ENCODE data around the gene P2RY11.

Gene P2RY11

GRCh38 chr19:10113964-10114650, 2.6 kb downstream of the P2RY11 start:
- no peak for DNase-seq (ENCODE audit: low read depth)

- DNase-seq (ENCODE audit: low read depth): no peak
These were observed 3.3 kb downstream of the P2RY11 start for GRCh38 chr19:10114651-10115391.

GRCh38 chr19:10115392-10116084, 4.0 kb downstream of the P2RY11 start:
- DNase-seq (ENCODE audit: low read depth): no peak

- DNase-seq (ENCODE audit: low read depth): no peak
These were observed 4.8 kb downstream of the P2RY11 start for GRCh38 chr19:10116085-10116865.

- DNase-seq (ENCODE audit: low read depth): no peak
These were observed 5.5 kb downstream of the P2RY11 start for GRCh38 chr19:10116866-10117616.

- DNase-seq (ENCODE audit: low read depth): peak; percentile 19
These were observed 7.5 kb downstream of the P2RY11 start for GRCh38 chr19:10118960-10119359.

- peak; percentile 90 for DNase-seq (ENCODE audit: low read depth)
These were observed 9.2 kb downstream of the P2RY11 start for GRCh38 chr19:10120538-10121189.

- peak; percentile 77 for DNase-seq (ENCODE audit: low read depth)
These were observed 10.6 kb downstream of the P2RY11 start for GRCh38 chr19:10122045-10122444.

GRCh38 chr19:10124429-10124828, 12.9 kb downstream of the P2RY11 start:
- no peak for DNase-seq (ENCODE audit: low read depth)

- DNase-seq (ENCODE audit: low read depth): no peak
These were observed 14.7 kb downstream of the P2RY11 start for GRCh38 chr19:10126213-10126639.

GRCh38 chr19:10132905-10133304, 21.4 kb downstream of the P2RY11 start:
- DNase-seq (ENCODE audit: low read depth): no peak

GRCh38 chr19:10133596-10133995, 22.1 kb downstream of the P2RY11 start:
- no peak for DNase-seq (ENCODE audit: low read depth)

GRCh38 chr19:10134040-10134439, 22.5 kb downstream of the P2RY11 start:
- no peak for DNase-seq (ENCODE audit: low read depth)

GRCh38 chr19:10135551-10136334, 24.2 kb downstream of the P2RY11 start:
- no peak for DNase-seq (ENCODE audit: low read depth)

- no peak for DNase-seq (ENCODE audit: low read depth)
These were observed 25.4 kb downstream of the P2RY11 start for GRCh38 chr19:10136936-10137335.

GRCh38 chr19:10137751-10138682, 26.5 kb downstream of the P2RY11 start:
- no peak for DNase-seq (ENCODE audit: low read depth)

GRCh38 chr19:10138879-10139795, 27.6 kb downstream of the P2RY11 start:
- no peak for DNase-seq (ENCODE audit: low read depth)

GRCh38 chr19:10139952-10140351, 28.5 kb downstream of the P2RY11 start:
- DNase-seq (ENCODE audit: low read depth): no peak
